ENCODE data around the gene RGS3.
A peak's percentile ranks its signal among the peaks of the same experiment; 100 is the strongest.

The RGS3 gene

DNA sequence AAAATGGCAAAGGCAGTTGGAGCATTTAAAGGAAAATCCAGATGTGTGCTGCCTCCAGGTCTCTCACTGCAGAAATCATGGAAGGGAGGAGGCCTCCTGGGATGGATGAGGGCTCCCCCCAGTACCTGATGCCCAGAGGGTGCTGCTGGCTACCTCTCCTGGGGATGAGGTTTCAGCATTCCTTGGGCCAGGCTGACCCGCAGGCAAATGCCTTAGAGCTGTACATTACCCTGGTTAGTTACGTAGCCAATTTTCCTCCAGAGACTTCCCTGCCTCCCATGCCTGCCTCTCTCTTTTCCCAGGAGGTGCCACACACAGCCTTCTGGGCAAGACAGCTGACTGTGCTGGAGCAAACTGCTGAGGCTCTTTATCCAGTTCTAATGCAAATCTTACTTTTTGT, 65.3 kb downstream of the RGS3 start:
- TF ChIP-seq CTCF (IDR thresholded peaks at IDR 0.05; ENCODE audit: unreplicated experiment in 3 of 3), result no peak
- peaks cover 4% of the 10 kb centered on the region for H3K27me3 Mint-ChIP-seq (ENCODE audit: low read depth)
- no peak overlapping the region for H3K4me3 Mint-ChIP-seq
- H3K36me3 Mint-ChIP-seq (ENCODE audit: low read depth), result no peaks in the 10 kb centered on the region
- H3K9me3 Mint-ChIP-seq, result no peaks in the 10 kb centered on the region
- H3K4me1 Mint-ChIP-seq, result peaks cover 39% of the 10 kb centered on the region
- no peak overlapping the region for H3K27ac Mint-ChIP-seq

DNA sequence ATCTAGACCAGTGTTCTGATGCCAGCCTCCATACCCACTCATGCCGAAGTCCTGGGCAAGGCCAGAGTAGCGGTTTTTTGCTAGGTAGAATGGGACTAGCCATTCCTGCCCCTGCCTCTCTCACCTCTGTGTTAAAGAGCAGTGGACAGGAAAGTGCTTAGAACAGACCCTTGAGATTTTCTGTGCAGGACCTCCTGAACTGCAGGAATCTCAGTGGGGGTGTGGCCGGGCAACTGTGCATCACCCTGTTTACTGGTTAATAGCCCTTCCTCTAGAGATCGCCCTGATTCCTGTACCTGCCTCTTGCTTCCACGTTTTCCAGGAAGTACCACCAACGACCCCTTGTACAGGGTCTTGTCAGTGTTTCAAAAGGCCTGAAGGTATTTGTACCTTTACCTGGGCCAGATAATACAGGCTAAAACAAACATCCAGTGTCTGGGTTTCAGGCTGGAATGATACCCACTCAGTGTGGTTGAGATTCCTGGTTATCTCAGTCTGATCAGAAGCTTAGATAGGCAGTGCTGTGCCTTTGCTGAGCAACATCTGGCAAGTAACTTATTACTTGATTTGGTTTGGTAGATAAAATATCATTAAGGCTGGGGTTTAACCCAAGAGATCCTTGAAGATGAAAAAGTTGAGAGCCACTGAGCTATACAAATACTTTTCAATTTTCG, 65.9 kb downstream of the RGS3 start:
- no peak for TF ChIP-seq CTCF (IDR thresholded peaks at IDR 0.05; ENCODE audit: unreplicated experiment in 3 of 3)
- Mint-ChIP-seq H3K4me1 (peaks cover 33% of the 10 kb centered on the region), H3K9me3 (no peaks in the 10 kb centered on the region), H3K27ac (no peak overlapping the region), H3K4me3 (no peak overlapping the region), H3K36me3 (ENCODE audit: low read depth) (no peaks in the 10 kb centered on the region), H3K27me3 (ENCODE audit: low read depth) (peaks cover 4% of the 10 kb centered on the region)

DNA sequence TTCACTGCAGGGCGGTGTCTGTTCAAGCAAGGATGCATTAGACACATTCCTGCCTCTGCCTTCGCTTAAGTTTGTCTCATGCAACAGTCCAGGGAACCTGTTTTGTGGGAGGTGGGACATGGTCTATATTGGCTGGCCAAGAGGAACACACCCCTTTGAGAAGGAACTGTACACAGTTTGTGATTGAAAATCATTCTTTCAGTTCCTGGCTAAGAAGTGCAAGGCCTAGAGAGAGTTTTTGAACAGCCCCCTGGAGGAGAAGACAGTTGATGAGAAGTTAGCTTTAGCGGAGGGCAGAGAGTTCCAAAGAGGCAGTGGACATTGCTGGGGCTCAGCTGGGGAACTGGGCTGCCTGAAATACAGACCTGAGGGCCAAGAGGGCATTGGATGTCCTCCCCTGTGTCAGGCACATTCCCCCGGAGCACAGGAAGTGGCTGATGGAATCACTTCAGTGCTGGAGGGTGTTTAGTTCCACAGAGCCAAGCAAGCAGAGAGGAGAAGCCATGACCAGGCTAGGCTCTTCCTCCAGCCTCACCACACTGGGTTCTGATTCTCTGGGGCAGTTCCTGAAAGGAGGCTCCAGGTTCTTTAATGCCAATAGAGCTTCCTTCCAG, 66.6 kb downstream of the RGS3 start:
- Mint-ChIP-seq H3K9me3 (no peaks in the 10 kb centered on the region), H3K4me3 (no peak overlapping the region), H3K27me3 (ENCODE audit: low read depth) (peaks cover 4% of the 10 kb centered on the region), H3K27ac (no peak overlapping the region), H3K4me1 (peaks cover 26% of the 10 kb centered on the region), H3K36me3 (ENCODE audit: low read depth) (no peaks in the 10 kb centered on the region)
- no peak for TF ChIP-seq CTCF (IDR thresholded peaks at IDR 0.05; ENCODE audit: unreplicated experiment in 3 of 3)

DNA sequence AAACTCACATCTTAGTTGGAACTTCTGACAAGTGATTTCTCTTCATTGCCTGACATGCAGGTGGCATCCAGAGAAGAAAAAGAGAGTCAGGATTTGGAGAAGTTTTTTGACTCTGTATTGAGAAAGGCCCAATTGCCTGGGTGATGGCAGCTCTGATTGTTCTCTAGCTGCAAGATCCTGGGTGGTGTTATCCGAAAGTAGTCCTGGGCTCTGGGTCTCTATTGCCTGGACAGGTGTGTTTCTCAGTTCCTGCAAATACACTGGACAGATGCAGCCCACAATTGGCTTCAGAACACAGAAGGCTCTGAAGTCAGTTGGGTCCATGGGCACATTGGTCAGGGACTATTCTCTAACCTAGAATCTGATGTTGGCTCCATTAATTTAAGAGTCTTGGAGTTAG, 67.4 kb downstream of the RGS3 start:
- Mint-ChIP-seq H3K27me3 (ENCODE audit: low read depth) (peaks cover 4% of the 10 kb centered on the region), H3K9me3 (no peaks in the 10 kb centered on the region), H3K4me3 (no peak overlapping the region)

DNA sequence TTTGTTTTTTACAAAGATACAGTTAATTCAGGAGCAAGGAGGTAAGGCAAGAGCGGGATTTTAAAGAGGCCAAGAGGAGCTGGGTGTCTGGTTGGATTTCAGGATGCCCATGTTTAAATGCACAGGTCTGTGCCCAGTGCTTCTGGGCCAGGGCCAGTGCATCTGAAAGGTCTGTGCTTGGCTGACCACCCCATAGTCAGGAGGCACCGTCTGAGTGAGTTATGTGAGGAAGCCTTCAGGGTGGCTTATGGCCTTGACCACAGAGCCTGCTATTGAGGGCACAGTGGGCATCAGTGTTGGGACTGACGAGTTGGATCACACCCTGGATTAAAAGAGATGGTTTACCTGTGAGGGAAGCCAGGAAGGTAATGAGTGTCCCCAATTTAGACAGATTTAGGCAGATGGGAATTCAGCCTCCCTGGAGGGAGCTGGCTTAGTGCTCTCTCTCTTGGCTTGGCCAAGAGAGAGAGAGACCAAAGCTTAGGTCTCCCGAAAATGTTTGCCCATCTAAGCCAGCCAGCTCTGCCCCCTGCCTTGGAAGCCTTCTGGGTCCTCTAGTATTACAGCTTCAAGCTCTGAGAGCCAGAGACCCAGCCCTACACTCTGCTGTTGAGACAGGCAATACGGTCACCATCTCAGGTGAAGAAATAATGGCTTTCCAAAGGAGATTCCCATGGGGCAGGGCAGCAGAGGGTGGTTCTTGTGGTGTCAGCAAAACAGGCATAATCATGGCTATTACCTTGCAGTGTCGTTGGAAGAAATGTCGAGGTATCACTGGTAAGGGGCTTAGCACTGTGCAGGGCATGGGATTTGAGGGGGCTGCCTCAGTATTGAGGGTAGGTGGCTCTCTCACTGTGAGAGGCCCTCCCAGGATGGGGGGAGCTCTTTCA, 68.6 kb downstream of the RGS3 start:
- Mint-ChIP-seq H3K27me3 (ENCODE audit: low read depth) (peaks cover 1% of the 10 kb centered on the region), H3K4me1 (peaks cover 33% of the 10 kb centered on the region), H3K9me3 (no peaks in the 10 kb centered on the region), H3K4me3 (no peak overlapping the region), H3K36me3 (ENCODE audit: low read depth) (no peaks in the 10 kb centered on the region), H3K27ac (peak overlapping the region in 1 of 3 experiments; percentile 59)
- no peak for TF ChIP-seq CTCF (IDR thresholded peaks at IDR 0.05; ENCODE audit: unreplicated experiment in 3 of 3)

More for the DNA sequence above, 67.4 kb downstream of the RGS3 start:
- Mint-ChIP-seq H3K4me1 (peaks cover 27% of the 10 kb centered on the region), H3K36me3 (ENCODE audit: low read depth) (no peaks in the 10 kb centered on the region), H3K27ac (no peak overlapping the region)
- no peak for TF ChIP-seq CTCF (IDR thresholded peaks at IDR 0.05; ENCODE audit: unreplicated experiment in 3 of 3)
